NCI-H146 treated with DMSO at 0.1 percent for 48 hours (cell line): ENCODE data around the gene TMEM163.

ENCODE experiments used
- DNase-seq: peaks from one replicate; lab custom pipeline; 2025; ENCODE audit not compliant: unreplicated experiment; lab: John Stamatoyannopoulos, UW

Gene TMEM163

GRCh38 chr2:134413912-134414311 lies 304.9 kb downstream of the TMEM163 start:
- DNase-seq: no peak

GRCh38 chr2:134413430-134413829 lies 305.4 kb downstream of the TMEM163 start:
- DNase-seq: no peak

- no peak for DNase-seq
Observed at GRCh38 chr2:134412639-134412999, 306.2 kb downstream of the TMEM163 start.

GRCh38 chr2:134411828-134412638 lies 306.8 kb downstream of the TMEM163 start:
- peak; percentile 92 for DNase-seq

- peak; percentile 92 for DNase-seq
Observed at GRCh38 chr2:134411279-134411827, 307.4 kb downstream of the TMEM163 start.

- no peak for DNase-seq
Observed at GRCh38 chr2:134410831-134411231, 308.0 kb downstream of the TMEM163 start.

GRCh38 chr2:134410006-134410405 lies 308.8 kb downstream of the TMEM163 start:
- peak; percentile 47 for DNase-seq

- DNase-seq: no peak
Observed at GRCh38 chr2:134408791-134409190, 310.0 kb downstream of the TMEM163 start.

GRCh38 chr2:134408386-134408785 lies 310.4 kb downstream of the TMEM163 start:
- no peak for DNase-seq

GRCh38 chr2:134407154-134407890 lies 311.5 kb downstream of the TMEM163 start:
- no peak for DNase-seq

GRCh38 chr2:134406736-134407135 lies 312.1 kb downstream of the TMEM163 start:
- no peak for DNase-seq

- no peak for DNase-seq
Observed at GRCh38 chr2:134406311-134406710, 312.5 kb downstream of the TMEM163 start.
